Measurements from ENCODE around the gene NEUROD6.

- TF ChIP-seq CTCF (IDR thresholded peaks at IDR 0.05) (no peak), POLR2A (IDR thresholded peaks at IDR 0.05) (no peak)
Measured at GRCh38 chr7:31363051-31363450, 22.5 kb upstream of the NEUROD6 start.

Data from testis (tissue), 2 donors.